CD4-positive, alpha-beta T cell treated with Interleukin-1 beta for 1 hour (primary cell): ENCODE measurements around the gene RFNG.

Source experiments
- DNase-seq, 2 donors: peaks; one replicate each; pipeline ENCODE4 v3.0.0-alpha.2; 2020 to 2022

Gene RFNG

GRCh38 chr17:82077617-82078358 lies 26.2 kb upstream of the RFNG start:
- no peak for DNase-seq

GRCh38 chr17:82076785-82077591 lies 25.4 kb upstream of the RFNG start:
- no peak for DNase-seq

GRCh38 chr17:82076018-82076784 lies 24.6 kb upstream of the RFNG start:
- DNase-seq, result no peak

GRCh38 chr17:82073446-82073845 lies 21.8 kb upstream of the RFNG start:
- no peak for DNase-seq

- DNase-seq, result no peak
Measured at GRCh38 chr17:82072827-82073226, 21.2 kb upstream of the RFNG start.

GRCh38 chr17:82070611-82071010 lies 19.0 kb upstream of the RFNG start:
- no peak for DNase-seq

GRCh38 chr17:82065638-82066303 lies 14.2 kb upstream of the RFNG start, which contains the start of gene DUS1L:
Gene DUS1L, minus strand, starts transcription at chr17:82065804. Its CDS starts 745 bp downstream, at chr17:82065059.
- DNase-seq, result peak; percentile 68 to 79

GRCh38 chr17:82065193-82065637 lies 13.6 kb upstream of the RFNG start:
- peak in 1 of 2 donors; percentile 18 for DNase-seq

- no peak for DNase-seq
Measured at GRCh38 chr17:82064433-82065192, 13.0 kb upstream of the RFNG start.

GRCh38 chr17:82063424-82064415 lies 12.1 kb upstream of the RFNG start:
- no peak for DNase-seq

GRCh38 chr17:82062984-82063368 lies 11.4 kb upstream of the RFNG start:
- no peak for DNase-seq

GRCh38 chr17:82062076-82062983 lies 10.7 kb upstream of the RFNG start:
- DNase-seq, result no peak

GRCh38 chr17:82061047-82061925 lies 9.7 kb upstream of the RFNG start:
- no peak for DNase-seq

- DNase-seq, result no peak
Measured at GRCh38 chr17:82060614-82061013, 9.0 kb upstream of the RFNG start.

- no peak for DNase-seq
Measured at GRCh38 chr17:82060001-82060380, 8.4 kb upstream of the RFNG start.

GRCh38 chr17:82059272-82060000 lies 7.8 kb upstream of the RFNG start:
- DNase-seq, result no peak

- no peak for DNase-seq
Measured at GRCh38 chr17:82058855-82059249, 7.2 kb upstream of the RFNG start.
